Progenitor cell of endocrine pancreas (in vitro differentiated cells): ENCODE measurements around the gene CCNI2. TPM values are rescaled to one million over a fixed set of nuclear protein-coding genes. Genes with fewer than 3 reads are reported as not detected.

Source experiments
- DNase-seq: peaks from one replicate; pipeline ENCODE4 v3.0.0; 2021; ENCODE audit warnings: low spot score; ENCODE audit not compliant: unreplicated experiment
- H3K27ac Mint-ChIP-seq: 2 replicates; pipeline ENCODE4 v1.8.0; 2021; ENCODE audit warnings: mild to moderate bottlenecking, moderate library complexity, mixed read lengths
- H3K27me3 Mint-ChIP-seq: 2 replicates; pipeline ENCODE4 v1.8.0; 2021; ENCODE audit warnings: mixed read lengths
- H3K36me3 Mint-ChIP-seq: 2 replicates; pipeline ENCODE4 v1.8.0; 2022; ENCODE audit warnings: mixed read lengths; ENCODE audit not compliant: insufficient read depth
- H3K4me1 Mint-ChIP-seq: 2 replicates; pipeline ENCODE4 v1.8.0; 2021; ENCODE audit warnings: low read depth, mixed read lengths
- H3K4me3 Mint-ChIP-seq: 2 replicates; pipeline ENCODE4 v1.8.0; 2021; ENCODE audit warnings: low read depth, mild to moderate bottlenecking, moderate library complexity, mixed read lengths
- H3K9me3 Mint-ChIP-seq: 2 replicates; pipeline ENCODE4 v1.8.0; 2021; ENCODE audit warnings: low read depth, mixed read lengths
- total RNA-seq: library from RNA; stranded (reverse); gene quantifications from 2 replicates; pipeline ENCODE4 v1.2.1, GENCODE V29; 2021
- TF ChIP-seq, protein P1 (sequence below): fragments of 200-600 bp; sonication (generic); IDR thresholded peaks from one replicate; pipeline ENCODE4 v1.5.0; 2021; ENCODE audit warnings: antibody characterized with exemption, mild to moderate bottlenecking; ENCODE audit not compliant: unreplicated experiment

Gene CCNI2
- total RNA-seq, 1 donor from 2014 or later: 0.36 TPM

DNA sequence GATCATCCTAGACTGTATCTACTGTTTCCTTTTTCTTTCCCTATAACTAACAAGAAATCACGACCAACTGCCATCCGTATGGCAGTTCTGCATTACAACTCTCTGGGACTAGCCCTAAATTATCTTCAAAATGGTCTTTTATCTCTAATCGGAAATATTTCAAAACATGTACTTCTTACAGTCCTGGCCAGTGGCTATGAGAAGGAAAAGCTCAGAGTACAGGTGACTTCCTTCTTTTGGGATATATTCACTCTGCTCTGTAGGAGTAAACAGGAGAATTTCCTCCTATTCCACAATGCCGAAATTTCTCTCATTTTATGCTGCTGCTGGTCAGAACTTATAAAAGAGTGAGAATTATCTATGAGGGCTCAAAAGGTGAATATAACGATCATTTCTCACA lies 31.6 kb downstream of the CCNI2 start:
- Mint-ChIP-seq H3K36me3 (no peaks in the 10 kb centered on the region), H3K4me3 (peak overlapping the region; percentile 24), H3K9me3 (no peaks in the 10 kb centered on the region), H3K27me3 (peaks cover 43% of the 10 kb centered on the region), H3K4me1 (peaks cover 13% of the 10 kb centered on the region), H3K27ac (no peak overlapping the region)
- DNase-seq: no peak
- TF ChIP-seq, protein P1, sequence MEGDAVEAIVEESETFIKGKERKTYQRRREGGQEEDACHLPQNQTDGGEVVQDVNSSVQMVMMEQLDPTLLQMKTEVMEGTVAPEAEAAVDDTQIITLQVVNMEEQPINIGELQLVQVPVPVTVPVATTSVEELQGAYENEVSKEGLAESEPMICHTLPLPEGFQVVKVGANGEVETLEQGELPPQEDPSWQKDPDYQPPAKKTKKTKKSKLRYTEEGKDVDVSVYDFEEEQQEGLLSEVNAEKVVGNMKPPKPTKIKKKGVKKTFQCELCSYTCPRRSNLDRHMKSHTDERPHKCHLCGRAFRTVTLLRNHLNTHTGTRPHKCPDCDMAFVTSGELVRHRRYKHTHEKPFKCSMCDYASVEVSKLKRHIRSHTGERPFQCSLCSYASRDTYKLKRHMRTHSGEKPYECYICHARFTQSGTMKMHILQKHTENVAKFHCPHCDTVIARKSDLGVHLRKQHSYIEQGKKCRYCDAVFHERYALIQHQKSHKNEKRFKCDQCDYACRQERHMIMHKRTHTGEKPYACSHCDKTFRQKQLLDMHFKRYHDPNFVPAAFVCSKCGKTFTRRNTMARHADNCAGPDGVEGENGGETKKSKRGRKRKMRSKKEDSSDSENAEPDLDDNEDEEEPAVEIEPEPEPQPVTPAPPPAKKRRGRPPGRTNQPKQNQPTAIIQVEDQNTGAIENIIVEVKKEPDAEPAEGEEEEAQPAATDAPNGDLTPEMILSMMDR: no peak

DNA sequence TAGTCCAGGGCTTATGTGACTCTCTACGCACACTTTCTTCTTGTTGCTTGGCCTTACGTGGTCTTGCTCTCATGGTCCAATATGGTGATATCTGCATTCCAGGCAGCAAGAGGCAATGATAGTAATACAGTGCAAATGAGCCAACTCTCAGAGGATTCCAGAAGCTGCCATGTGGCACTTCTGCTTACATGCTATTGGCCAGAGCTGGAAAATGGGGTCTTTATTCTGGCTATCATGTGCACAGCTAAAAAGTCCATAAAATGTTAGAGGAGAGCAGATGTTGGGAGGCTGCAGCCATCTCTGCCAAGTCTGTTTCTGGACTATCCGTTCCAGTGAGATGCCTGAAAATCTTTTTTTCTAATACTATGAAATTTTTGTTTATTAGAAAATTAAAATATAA lies 32.7 kb downstream of the CCNI2 start:
- Mint-ChIP-seq H3K4me3 (no peak overlapping the region), H3K4me1 (peaks cover 13% of the 10 kb centered on the region), H3K27me3 (peaks cover 44% of the 10 kb centered on the region), H3K27ac (no peak overlapping the region), H3K9me3 (no peaks in the 10 kb centered on the region), H3K36me3 (no peaks in the 10 kb centered on the region)
- TF ChIP-seq, protein P1: no peak
- DNase-seq: no peak

DNA sequence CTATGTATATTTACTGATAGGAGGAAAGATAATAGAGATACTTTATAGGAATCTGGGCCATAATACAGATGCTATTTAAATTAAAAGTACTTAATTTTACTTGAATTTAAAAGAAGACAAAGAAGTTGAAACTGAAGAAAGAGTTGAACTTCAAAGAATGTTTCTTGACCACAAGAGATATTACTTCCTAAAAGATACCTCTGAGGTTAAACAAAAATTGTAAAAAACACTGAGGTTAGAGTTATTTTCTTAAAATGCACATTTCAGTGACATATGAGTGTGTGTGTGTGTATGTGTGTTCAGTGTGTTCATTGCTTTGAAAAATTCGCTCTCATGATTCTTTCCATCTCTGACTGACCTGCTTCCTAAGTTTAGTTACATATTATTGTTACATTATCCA lies 33.4 kb downstream of the CCNI2 start:
- TF ChIP-seq, protein P1: no peak
- Mint-ChIP-seq H3K27me3 (peaks cover 50% of the 10 kb centered on the region), H3K4me1 (peaks cover 9% of the 10 kb centered on the region), H3K9me3 (no peaks in the 10 kb centered on the region), H3K36me3 (no peaks in the 10 kb centered on the region), H3K4me3 (no peak overlapping the region), H3K27ac (no peak overlapping the region)
- DNase-seq: no peak

DNA sequence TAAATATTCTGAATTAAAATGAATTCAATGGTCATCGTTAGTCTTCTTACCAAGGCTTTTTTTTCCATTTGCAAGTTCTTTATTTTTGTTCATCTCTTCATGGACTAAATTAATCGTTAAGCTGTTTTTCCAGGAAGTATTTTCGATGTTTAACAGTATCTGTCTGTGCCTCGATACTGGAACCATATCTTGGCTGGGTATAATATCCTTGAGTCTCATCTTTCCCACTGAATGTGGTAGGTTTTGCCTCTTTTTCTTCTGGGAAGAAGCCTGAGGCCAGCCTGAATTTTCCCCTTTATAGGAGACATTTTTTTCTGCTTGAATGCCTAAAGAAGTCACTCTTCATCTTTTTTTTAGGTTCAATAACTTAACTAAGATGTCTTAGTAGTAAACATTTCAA lies 33.8 kb downstream of the CCNI2 start:
- H3K9me3 Mint-ChIP-seq: no peaks in the 10 kb centered on the region
- H3K27ac Mint-ChIP-seq: no peak overlapping the region

GRCh38 chr5:132782101-132782500 lies 34.9 kb downstream of the CCNI2 start:
- no peak for DNase-seq
- Mint-ChIP-seq H3K9me3 (no peaks in the 10 kb centered on the region), H3K4me3 (no peak overlapping the region), H3K27ac (no peak overlapping the region), H3K4me1 (peaks cover 5% of the 10 kb centered on the region), H3K27me3 (peaks cover 56% of the 10 kb centered on the region), H3K36me3 (no peaks in the 10 kb centered on the region)
- TF ChIP-seq, protein P1: no peak

More for the DNA sequence above, 33.8 kb downstream of the CCNI2 start:
- H3K27me3 Mint-ChIP-seq: peaks cover 55% of the 10 kb centered on the region
- TF ChIP-seq, protein P1: no peak
- H3K4me3 Mint-ChIP-seq: no peak overlapping the region
- peaks cover 7% of the 10 kb centered on the region for H3K4me1 Mint-ChIP-seq
- no peaks in the 10 kb centered on the region for H3K36me3 Mint-ChIP-seq
- no peak for DNase-seq
